Adrenal gland (tissue), 5 donors: ENCODE data around the gene GPRC5A.
A peak's percentile ranks its signal among the peaks of the same experiment; 100 is the strongest.

Experiments
- POLR2A ChIP-seq, 2 donors: fragments of 450-650 bp; IDR thresholded peaks; one replicate each; pipeline ENCODE4 v1.6.1; 2017; ENCODE audit warnings: antibody characterized with exemption in 2 of 2, mild to moderate bottlenecking in 2 of 2, moderate library complexity in 1 of 2
- TF ChIP-seq, protein P1 (sequence below), 6 experiments: fragments of 450-650 bp in 4 of 6; fragments of 200-600 bp in 2 of 6; sonication (generic) in 1 of 6; IDR thresholded peaks; 1 replicate in 5 of 6; 2 replicates in 1 of 6; pipeline versions ENCODE4 v1.5.1 to v1.8.0; 2016 to 2021; ENCODE audit warnings: antibody characterized with exemption in 6 of 6, mild to moderate bottlenecking in 2 of 6, moderate library complexity in 1 of 6
- donor health status: DM: no; HTN: no; CAD: no.

DNA sequence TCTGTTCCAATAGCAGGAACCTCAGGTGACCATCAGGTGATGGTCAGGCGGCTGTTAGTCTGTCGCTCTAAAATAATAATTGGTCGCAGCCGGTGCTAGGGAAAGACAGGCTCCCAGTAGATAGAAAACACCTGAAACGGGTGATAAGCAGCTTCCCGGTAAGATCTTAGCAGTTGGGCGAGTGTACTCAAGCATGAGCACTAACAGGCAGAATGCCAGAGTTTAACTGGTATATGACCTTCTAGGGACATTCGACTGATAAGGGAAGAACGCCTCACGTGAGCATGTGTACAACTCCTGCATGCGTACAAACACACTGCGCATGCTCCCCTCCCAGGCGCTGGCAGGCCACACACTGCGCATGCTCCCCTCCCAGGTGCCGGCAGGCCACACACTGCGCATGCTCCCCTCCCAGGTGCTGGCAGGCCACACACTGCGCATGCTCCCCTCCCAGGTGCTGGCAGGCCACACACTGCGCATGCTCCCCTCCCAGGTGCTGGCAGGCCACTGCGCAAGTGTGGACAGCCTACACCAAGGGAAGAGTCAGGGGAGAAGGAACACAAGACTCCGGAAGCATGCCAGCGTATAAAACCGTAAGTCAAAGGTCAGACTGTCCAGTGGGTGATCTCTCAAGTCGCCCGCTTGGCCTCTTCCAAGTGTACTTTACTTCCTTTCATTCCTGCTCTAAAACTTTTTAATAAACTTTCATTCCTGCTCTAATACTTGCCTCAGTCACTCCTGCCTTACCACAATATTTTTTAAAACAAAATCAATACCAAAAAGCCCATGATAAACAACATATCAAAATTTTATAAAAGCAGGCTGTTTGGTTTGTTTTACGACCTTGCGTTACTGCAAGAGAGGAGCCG, 36.1 kb downstream of the GPRC5A start:
- TF ChIP-seq POLR2A (IDR thresholded peaks at IDR 0.05): peak; percentile 23 to 81
- TF ChIP-seq, protein P1, sequence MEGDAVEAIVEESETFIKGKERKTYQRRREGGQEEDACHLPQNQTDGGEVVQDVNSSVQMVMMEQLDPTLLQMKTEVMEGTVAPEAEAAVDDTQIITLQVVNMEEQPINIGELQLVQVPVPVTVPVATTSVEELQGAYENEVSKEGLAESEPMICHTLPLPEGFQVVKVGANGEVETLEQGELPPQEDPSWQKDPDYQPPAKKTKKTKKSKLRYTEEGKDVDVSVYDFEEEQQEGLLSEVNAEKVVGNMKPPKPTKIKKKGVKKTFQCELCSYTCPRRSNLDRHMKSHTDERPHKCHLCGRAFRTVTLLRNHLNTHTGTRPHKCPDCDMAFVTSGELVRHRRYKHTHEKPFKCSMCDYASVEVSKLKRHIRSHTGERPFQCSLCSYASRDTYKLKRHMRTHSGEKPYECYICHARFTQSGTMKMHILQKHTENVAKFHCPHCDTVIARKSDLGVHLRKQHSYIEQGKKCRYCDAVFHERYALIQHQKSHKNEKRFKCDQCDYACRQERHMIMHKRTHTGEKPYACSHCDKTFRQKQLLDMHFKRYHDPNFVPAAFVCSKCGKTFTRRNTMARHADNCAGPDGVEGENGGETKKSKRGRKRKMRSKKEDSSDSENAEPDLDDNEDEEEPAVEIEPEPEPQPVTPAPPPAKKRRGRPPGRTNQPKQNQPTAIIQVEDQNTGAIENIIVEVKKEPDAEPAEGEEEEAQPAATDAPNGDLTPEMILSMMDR (IDR thresholded peaks at IDR 0.05): no peak
